Osteocyte (in vitro differentiated cells): ENCODE measurements around the gene TMEM9B. TPM values are rescaled to one million over a fixed set of nuclear protein-coding genes. Genes with fewer than 3 reads are reported as not detected.
"Not testable (repeated sequence)": the region's sequence is repeated elsewhere in the genome, so short reads cannot be mapped to it uniquely, and the experiment has no call there.

Experiments
- DNase-seq: peaks from one replicate; pipeline ENCODE4 v3.0.0; 2021; ENCODE audit warnings: mixed read lengths; ENCODE audit not compliant: unreplicated experiment; ENCODE audit errors: extremely low spot score
- H3K27ac Mint-ChIP-seq: one replicate; pipeline ENCODE4 v1.8.0; 2021; ENCODE audit warnings: mild to moderate bottlenecking, mixed read lengths; ENCODE audit not compliant: unreplicated experiment
- H3K27me3 Mint-ChIP-seq: one replicate; pipeline ENCODE4 v1.8.0; 2021; ENCODE audit warnings: mixed read lengths; ENCODE audit not compliant: unreplicated experiment
- H3K36me3 Mint-ChIP-seq: one replicate; pipeline ENCODE4 v1.8.0; 2021; ENCODE audit warnings: mixed read lengths; ENCODE audit not compliant: unreplicated experiment
- H3K4me1 Mint-ChIP-seq: one replicate; pipeline ENCODE4 v1.8.0; 2021; ENCODE audit warnings: mixed read lengths; ENCODE audit not compliant: unreplicated experiment
- H3K4me3 Mint-ChIP-seq: one replicate; pipeline ENCODE4 v1.8.0; 2021; ENCODE audit warnings: mild to moderate bottlenecking, moderate library complexity, mixed read lengths; ENCODE audit not compliant: unreplicated experiment
- H3K9me3 Mint-ChIP-seq: one replicate; pipeline ENCODE4 v1.8.0; 2021; ENCODE audit warnings: mixed read lengths; ENCODE audit not compliant: unreplicated experiment
- total RNA-seq: library from RNA; stranded (reverse); gene quantifications from 2 replicates; pipeline ENCODE4 v1.2.1, GENCODE V29; 2021
- TF ChIP-seq, protein P1 (sequence below): fragments of 200-600 bp; sonication (generic); IDR thresholded peaks from 2 replicates; pipeline ENCODE4 v1.5.0; 2021; ENCODE audit warnings: antibody characterized with exemption, mild to moderate bottlenecking, moderate library complexity

Gene TMEM9B
- total RNA-seq, 1 donor from 2014 or later: 35.9 TPM

DNA sequence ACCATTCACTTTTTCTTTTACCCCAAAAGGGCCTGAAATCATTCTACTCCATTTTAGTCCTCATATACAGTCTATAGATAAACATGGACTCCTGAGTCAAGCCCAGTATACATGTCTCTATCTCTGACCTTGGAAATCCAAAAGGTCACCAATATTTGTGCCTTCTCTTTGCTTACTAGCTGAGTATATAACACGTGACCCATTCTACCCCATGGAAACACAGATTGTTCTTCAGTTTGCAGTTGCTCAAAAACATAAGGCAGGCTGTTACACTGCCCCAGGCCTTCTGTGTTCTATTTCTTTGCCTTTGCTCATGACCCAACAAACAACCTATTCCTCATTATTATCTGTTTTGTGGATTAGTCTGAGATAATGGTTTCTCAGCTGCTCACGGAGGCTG, 33.8 kb upstream of the TMEM9B start:
- H3K4me1 Mint-ChIP-seq: peaks cover 6% of the 10 kb centered on the region
- H3K36me3 Mint-ChIP-seq: no peaks in the 10 kb centered on the region
- peaks cover 2% of the 10 kb centered on the region for H3K27me3 Mint-ChIP-seq
- H3K4me3 Mint-ChIP-seq: no peak overlapping the region
- no peak overlapping the region for H3K27ac Mint-ChIP-seq
- H3K9me3 Mint-ChIP-seq: no peaks in the 10 kb centered on the region
- DNase-seq: no peak
- TF ChIP-seq, protein P1, sequence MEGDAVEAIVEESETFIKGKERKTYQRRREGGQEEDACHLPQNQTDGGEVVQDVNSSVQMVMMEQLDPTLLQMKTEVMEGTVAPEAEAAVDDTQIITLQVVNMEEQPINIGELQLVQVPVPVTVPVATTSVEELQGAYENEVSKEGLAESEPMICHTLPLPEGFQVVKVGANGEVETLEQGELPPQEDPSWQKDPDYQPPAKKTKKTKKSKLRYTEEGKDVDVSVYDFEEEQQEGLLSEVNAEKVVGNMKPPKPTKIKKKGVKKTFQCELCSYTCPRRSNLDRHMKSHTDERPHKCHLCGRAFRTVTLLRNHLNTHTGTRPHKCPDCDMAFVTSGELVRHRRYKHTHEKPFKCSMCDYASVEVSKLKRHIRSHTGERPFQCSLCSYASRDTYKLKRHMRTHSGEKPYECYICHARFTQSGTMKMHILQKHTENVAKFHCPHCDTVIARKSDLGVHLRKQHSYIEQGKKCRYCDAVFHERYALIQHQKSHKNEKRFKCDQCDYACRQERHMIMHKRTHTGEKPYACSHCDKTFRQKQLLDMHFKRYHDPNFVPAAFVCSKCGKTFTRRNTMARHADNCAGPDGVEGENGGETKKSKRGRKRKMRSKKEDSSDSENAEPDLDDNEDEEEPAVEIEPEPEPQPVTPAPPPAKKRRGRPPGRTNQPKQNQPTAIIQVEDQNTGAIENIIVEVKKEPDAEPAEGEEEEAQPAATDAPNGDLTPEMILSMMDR: no peak

DNA sequence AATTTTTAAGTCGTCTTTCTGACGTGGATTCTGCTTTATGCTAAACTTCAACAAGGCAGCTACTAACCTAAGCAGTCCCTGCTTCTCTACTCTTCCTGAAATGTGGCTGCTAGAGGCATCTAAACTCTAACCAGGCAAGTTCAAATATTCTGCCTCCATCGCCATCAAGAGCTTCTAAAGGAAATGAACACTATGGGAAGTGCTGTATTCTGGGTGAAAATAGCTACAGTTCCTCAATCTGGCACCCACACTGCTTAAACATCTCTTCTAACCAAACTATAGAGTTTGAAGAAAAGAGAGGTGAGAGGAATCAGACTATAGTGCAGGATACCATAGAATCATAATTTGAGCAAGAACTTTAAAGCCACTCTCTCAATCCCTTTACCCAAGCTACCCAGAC, 33.2 kb upstream of the TMEM9B start:
- Mint-ChIP-seq H3K27ac (no peak overlapping the region), H3K36me3 (no peaks in the 10 kb centered on the region), H3K9me3 (no peaks in the 10 kb centered on the region), H3K4me1 (peaks cover 2% of the 10 kb centered on the region), H3K27me3 (peaks cover 2% of the 10 kb centered on the region), H3K4me3 (no peak overlapping the region)
- TF ChIP-seq, protein P1: no peak
- DNase-seq: no peak

DNA sequence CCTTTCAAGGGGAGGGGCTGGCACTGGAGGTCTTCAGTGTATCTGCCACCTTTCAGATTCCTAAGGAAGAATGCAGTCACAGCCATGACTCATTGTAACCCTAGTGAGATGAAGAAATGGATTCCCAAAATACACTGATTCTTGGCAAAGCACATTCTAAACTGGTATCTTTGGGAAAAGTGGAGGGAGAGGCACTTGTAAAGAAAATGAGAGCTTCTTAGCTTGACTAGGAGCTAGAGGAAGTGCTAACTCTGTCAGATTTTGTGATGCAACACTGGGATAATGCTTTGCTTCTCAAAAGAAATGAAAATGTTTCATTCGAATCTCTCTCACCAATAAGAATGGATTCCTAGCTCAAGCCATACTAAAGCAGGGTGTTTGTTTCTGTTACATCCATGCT, 25.2 kb upstream of the TMEM9B start:
- Mint-ChIP-seq H3K27me3 (no peaks in the 10 kb centered on the region), H3K4me3 (no peak overlapping the region), H3K36me3 (no peaks in the 10 kb centered on the region), H3K27ac (no peak overlapping the region), H3K9me3 (no peaks in the 10 kb centered on the region), H3K4me1 (peaks cover 2% of the 10 kb centered on the region)
- no peak for DNase-seq
- TF ChIP-seq, protein P1: no peak

DNA sequence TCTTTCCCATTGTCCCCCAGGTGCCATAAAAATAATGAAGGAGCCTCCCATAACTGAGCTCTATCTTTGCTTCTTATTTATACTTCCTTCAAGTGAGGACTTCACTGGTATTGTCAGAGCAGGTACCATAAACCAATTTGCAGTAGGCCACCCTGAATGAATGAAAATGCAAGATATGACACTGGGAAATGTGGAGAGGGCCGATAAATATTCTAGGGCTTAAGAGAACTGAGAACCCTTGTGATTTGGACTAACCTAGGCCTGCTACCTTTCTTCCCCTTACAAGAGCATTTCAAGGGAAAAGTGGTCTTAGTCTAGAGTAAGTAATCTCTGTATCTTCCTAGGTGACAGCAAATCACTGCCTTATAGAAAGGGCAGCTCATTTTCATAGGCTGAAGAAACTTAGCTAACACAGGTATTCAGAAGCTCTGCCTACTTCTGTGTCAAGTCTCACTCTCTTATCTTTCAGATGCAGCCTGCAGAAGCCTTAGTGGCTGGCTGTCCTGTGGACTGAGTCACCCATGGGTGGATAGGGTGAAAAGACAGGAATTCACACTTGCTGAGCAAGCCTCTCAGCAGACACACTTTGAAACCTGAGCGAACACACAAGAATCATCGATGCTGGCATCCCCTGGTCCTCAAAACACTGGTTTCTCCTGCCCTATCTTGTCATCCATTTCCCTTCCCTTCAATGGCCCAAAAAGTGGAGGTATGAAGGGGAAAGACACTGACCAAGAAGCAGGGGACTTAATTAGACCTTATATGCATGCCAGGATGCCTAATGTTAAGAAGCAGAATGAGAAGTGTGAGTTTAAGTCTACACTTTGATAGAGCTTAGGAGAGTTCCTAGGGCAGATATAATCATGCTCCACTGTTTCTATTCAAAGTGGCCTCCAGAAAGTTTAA, 24.3 kb upstream of the TMEM9B start:
- H3K27me3 Mint-ChIP-seq: no peaks in the 10 kb centered on the region
- no peak overlapping the region for H3K27ac Mint-ChIP-seq
- no peak for DNase-seq

DNA sequence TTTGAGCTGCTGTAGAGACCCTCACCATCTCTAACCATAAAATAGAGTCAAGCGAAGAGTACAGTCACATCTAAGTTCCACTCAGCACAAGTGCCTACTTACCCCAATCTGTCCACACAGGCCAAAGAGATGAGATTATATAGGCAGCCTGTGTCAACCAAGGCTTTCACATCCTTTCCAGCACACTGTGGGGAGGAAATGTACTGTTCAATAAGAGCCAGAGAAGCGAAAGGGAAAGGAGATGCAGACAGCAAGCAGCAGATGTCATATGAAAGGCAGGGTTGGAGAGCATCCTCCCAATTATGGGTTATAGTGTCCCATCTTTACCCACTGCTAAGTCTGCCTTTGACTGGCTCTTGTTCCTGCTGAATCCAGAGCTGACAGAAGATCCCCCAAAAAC, 23.2 kb upstream of the TMEM9B start:
- Mint-ChIP-seq H3K27me3 (no peaks in the 10 kb centered on the region), H3K27ac (no peak overlapping the region)

More for the DNA sequence above, 24.3 kb upstream of the TMEM9B start:
- TF ChIP-seq, protein P1: no peak
- no peak overlapping the region for H3K4me3 Mint-ChIP-seq
- H3K4me1 Mint-ChIP-seq: peaks cover 2% of the 10 kb centered on the region
- H3K36me3 Mint-ChIP-seq: no peaks in the 10 kb centered on the region
- no peaks in the 10 kb centered on the region for H3K9me3 Mint-ChIP-seq

DNA sequence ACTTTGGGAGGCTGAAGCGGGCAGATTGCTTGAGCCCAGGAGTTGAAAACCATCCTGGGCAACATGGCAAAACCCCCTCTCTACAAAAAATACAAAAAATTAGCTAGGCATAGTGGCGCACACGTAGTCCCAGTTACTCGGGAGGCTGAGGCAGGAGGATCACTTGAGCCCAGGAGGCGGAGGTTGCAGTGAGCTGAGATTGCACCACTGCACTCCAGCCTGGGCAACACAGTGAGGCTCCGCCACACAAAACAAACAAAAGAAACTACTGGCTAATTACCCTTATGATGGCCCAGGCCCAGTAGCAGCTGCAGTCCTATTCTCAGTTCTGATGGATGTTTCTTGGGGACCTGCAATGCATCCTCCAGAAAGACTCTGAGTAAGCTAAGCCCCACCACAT, 22.5 kb upstream of the TMEM9B start:
- not testable (repeated sequence) for H3K36me3 Mint-ChIP-seq, H3K4me3 Mint-ChIP-seq, H3K27me3 Mint-ChIP-seq

More for the DNA sequence above, 23.2 kb upstream of the TMEM9B start:
- Mint-ChIP-seq H3K4me3 (no peak overlapping the region), H3K9me3 (no peaks in the 10 kb centered on the region), H3K36me3 (no peaks in the 10 kb centered on the region), H3K4me1 (peaks cover 2% of the 10 kb centered on the region)
- DNase-seq: no peak
- TF ChIP-seq, protein P1: no peak

More for the DNA sequence above, 22.5 kb upstream of the TMEM9B start:
- not testable (repeated sequence) for H3K9me3 Mint-ChIP-seq, H3K4me1 Mint-ChIP-seq, H3K27ac Mint-ChIP-seq, DNase-seq
